H1 (cell line): ENCODE data around the gene TBPL2. TPM values are rescaled to one million over a fixed set of nuclear protein-coding genes. Genes with fewer than 3 reads are reported as not detected.

Experiments
- SIX5 ChIP-seq: IDR thresholded peaks from 2 replicates; pipeline ENCODE4 v1.6.1; 2011; ENCODE audit warnings: mild to moderate bottlenecking, low read depth, low read length
- SP2 ChIP-seq: IDR thresholded peaks from 2 replicates; pipeline ENCODE4 v1.6.1; 2012; ENCODE audit warnings: mild to moderate bottlenecking, low read length, inconsistent platforms
- polyA plus RNA-seq, 7 experiments: library from polyadenylated mRNA; depleted of rRNA in 3 of 7; stranded (reverse) in 5 of 7; unstranded in 2 of 7; fragments of >200 nt in 5 of 7; fragments of 200-250 nt in 2 of 7; gene quantifications; 1 replicate in 5 of 7; 2 replicates in 1 of 7; 4 replicates in 1 of 7; pipeline versions ENCODE4 v1.2.1 to v1.2.3, GENCODE V29; 2011 to 2013; ENCODE audit warnings: missing spikeins in 2 of 7, mixed read lengths in 2 of 7
- total RNA-seq: library from RNA; stranded (reverse); fragmentation: NEBNext Ultra II Directional; extraction: Animal tissue kit (Norgen Biotek cat#: 25700); gene quantifications from 2 replicates; pipeline ENCODE4 v1.2.1, GENCODE V29; 2021
- TF ChIP-seq, protein P1 (sequence below): fragments of 300-600 bp; sonication (generic); IDR thresholded peaks from 2 replicates; pipeline ENCODE4 v1.7.1; 2012; ENCODE audit warnings: low read length, moderate library complexity, mild to moderate bottlenecking, inconsistent platforms; ENCODE audit not compliant: insufficient replicate concordance
- TF ChIP-seq, protein P2 (sequence below): IDR thresholded peaks from 2 replicates; pipeline ENCODE4 v1.6.1; 2012; ENCODE audit warnings: inconsistent platforms

The TBPL2 gene
- total and polyA plus RNA-seq, 2 of the 8 experiments (the other 6 are each of a cell fraction or from before 2014, with no cell fraction given), result 0.03 TPM; not detected in 1

DNA sequence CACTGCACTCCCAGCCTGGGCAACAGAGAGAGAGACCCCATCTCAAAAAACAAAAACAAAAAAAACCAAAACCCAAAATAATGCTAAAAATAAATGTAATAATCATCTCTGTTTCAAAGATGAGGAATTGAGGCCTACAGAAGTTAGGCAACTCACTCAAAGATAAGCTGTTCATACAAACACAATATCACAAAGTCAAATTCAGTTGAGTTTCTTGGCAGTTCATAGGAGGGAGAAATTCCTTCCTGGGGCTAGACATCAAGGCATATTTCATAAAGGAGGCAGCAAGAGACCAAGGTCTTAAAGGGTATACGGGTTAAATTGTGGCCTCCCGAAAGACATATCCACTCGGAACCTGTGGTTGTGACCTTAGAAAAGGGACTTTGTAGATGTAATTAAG lies 8.7 kb upstream of the TBPL2 start (continued):
- TF ChIP-seq, protein P1, sequence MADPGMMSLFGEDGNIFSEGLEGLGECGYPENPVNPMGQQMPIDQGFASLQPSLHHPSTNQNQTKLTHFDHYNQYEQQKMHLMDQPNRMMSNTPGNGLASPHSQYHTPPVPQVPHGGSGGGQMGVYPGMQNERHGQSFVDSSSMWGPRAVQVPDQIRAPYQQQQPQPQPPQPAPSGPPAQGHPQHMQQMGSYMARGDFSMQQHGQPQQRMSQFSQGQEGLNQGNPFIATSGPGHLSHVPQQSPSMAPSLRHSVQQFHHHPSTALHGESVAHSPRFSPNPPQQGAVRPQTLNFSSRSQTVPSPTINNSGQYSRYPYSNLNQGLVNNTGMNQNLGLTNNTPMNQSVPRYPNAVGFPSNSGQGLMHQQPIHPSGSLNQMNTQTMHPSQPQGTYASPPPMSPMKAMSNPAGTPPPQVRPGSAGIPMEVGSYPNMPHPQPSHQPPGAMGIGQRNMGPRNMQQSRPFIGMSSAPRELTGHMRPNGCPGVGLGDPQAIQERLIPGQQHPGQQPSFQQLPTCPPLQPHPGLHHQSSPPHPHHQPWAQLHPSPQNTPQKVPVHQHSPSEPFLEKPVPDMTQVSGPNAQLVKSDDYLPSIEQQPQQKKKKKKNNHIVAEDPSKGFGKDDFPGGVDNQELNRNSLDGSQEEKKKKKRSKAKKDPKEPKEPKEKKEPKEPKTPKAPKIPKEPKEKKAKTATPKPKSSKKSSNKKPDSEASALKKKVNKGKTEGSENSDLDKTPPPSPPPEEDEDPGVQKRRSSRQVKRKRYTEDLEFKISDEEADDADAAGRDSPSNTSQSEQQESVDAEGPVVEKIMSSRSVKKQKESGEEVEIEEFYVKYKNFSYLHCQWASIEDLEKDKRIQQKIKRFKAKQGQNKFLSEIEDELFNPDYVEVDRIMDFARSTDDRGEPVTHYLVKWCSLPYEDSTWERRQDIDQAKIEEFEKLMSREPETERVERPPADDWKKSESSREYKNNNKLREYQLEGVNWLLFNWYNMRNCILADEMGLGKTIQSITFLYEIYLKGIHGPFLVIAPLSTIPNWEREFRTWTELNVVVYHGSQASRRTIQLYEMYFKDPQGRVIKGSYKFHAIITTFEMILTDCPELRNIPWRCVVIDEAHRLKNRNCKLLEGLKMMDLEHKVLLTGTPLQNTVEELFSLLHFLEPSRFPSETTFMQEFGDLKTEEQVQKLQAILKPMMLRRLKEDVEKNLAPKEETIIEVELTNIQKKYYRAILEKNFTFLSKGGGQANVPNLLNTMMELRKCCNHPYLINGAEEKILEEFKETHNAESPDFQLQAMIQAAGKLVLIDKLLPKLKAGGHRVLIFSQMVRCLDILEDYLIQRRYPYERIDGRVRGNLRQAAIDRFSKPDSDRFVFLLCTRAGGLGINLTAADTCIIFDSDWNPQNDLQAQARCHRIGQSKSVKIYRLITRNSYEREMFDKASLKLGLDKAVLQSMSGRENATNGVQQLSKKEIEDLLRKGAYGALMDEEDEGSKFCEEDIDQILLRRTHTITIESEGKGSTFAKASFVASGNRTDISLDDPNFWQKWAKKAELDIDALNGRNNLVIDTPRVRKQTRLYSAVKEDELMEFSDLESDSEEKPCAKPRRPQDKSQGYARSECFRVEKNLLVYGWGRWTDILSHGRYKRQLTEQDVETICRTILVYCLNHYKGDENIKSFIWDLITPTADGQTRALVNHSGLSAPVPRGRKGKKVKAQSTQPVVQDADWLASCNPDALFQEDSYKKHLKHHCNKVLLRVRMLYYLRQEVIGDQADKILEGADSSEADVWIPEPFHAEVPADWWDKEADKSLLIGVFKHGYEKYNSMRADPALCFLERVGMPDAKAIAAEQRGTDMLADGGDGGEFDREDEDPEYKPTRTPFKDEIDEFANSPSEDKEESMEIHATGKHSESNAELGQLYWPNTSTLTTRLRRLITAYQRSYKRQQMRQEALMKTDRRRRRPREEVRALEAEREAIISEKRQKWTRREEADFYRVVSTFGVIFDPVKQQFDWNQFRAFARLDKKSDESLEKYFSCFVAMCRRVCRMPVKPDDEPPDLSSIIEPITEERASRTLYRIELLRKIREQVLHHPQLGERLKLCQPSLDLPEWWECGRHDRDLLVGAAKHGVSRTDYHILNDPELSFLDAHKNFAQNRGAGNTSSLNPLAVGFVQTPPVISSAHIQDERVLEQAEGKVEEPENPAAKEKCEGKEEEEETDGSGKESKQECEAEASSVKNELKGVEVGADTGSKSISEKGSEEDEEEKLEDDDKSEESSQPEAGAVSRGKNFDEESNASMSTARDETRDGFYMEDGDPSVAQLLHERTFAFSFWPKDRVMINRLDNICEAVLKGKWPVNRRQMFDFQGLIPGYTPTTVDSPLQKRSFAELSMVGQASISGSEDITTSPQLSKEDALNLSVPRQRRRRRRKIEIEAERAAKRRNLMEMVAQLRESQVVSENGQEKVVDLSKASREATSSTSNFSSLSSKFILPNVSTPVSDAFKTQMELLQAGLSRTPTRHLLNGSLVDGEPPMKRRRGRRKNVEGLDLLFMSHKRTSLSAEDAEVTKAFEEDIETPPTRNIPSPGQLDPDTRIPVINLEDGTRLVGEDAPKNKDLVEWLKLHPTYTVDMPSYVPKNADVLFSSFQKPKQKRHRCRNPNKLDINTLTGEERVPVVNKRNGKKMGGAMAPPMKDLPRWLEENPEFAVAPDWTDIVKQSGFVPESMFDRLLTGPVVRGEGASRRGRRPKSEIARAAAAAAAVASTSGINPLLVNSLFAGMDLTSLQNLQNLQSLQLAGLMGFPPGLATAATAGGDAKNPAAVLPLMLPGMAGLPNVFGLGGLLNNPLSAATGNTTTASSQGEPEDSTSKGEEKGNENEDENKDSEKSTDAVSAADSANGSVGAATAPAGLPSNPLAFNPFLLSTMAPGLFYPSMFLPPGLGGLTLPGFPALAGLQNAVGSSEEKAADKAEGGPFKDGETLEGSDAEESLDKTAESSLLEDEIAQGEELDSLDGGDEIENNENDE, result no peak
- no peak for TF ChIP-seq SIX5
- TF ChIP-seq SP2, result no peak
- TF ChIP-seq, protein P2, sequence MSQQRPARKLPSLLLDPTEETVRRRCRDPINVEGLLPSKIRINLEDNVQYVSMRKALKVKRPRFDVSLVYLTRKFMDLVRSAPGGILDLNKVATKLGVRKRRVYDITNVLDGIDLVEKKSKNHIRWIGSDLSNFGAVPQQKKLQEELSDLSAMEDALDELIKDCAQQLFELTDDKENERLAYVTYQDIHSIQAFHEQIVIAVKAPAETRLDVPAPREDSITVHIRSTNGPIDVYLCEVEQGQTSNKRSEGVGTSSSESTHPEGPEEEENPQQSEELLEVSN, result no peak
- TF ChIP-seq, all 59 proteins: peak for 0
